ENCODE results near the gene NCOR1.

The NCOR1 gene

GRCh38 chr17:16081507-16082087, 133.7 kb downstream of the NCOR1 start:
- Histone ChIP-seq H3K27ac (no peak overlapping the region), H3K27me3 (no peaks in the 10 kb centered on the region), H3K4me3 (ENCODE audit: low read depth in 1 of 2, low read length in 1 of 2) (no peak overlapping the region), H3K4me1 (ENCODE audit: control insufficient read depth in 1 of 2, insufficient read depth in 1 of 2, low read depth in 1 of 2, low read length in 1 of 2) (peaks cover 0 to 4% of the 10 kb centered on the region in 2 experiments), H3K36me3 (peaks cover 55% of the 10 kb centered on the region), H3K9me3 (no peaks in the 10 kb centered on the region)
- no peak for TF ChIP-seq CTCF (IDR thresholded peaks at IDR 0.05)

GRCh38 chr17:16080366-16080765, 135.0 kb downstream of the NCOR1 start:
- Histone ChIP-seq H3K36me3 (peaks cover 55% of the 10 kb centered on the region), H3K4me1 (ENCODE audit: control insufficient read depth in 1 of 2, insufficient read depth in 1 of 2, low read depth in 1 of 2, low read length in 1 of 2) (peaks cover 0 to 4% of the 10 kb centered on the region in 2 experiments), H3K27ac (no peak overlapping the region), H3K27me3 (no peaks in the 10 kb centered on the region), H3K4me3 (ENCODE audit: low read depth in 1 of 2, low read length in 1 of 2) (no peak overlapping the region), H3K9me3 (no peaks in the 10 kb centered on the region)
- no peak for TF ChIP-seq CTCF (IDR thresholded peaks at IDR 0.05)

GRCh38 chr17:16075949-16076348, 139.4 kb downstream of the NCOR1 start:
- no peak for TF ChIP-seq CTCF (IDR thresholded peaks at IDR 0.05)
- no peaks in the 10 kb centered on the region for H3K9me3 ChIP-seq
- no peaks in the 10 kb centered on the region for H3K27me3 ChIP-seq
- H3K4me3 ChIP-seq (ENCODE audit: low read depth in 1 of 2, low read length in 1 of 2), result no peak overlapping the region
- H3K36me3 ChIP-seq, result peaks cover 93% of the 10 kb centered on the region
- no peaks in the 10 kb centered on the region for H3K4me1 ChIP-seq (ENCODE audit: control insufficient read depth in 1 of 2, insufficient read depth in 1 of 2, low read depth in 1 of 2, low read length in 1 of 2)
- H3K27ac ChIP-seq, result no peak overlapping the region

- peaks cover 98% of the 10 kb centered on the region for H3K36me3 ChIP-seq
- TF ChIP-seq CTCF (IDR thresholded peaks at IDR 0.05), result no peak
- no peaks in the 10 kb centered on the region for H3K9me3 ChIP-seq
- no peak overlapping the region for H3K4me3 ChIP-seq (ENCODE audit: low read depth in 1 of 2, low read length in 1 of 2)
- no peak overlapping the region for H3K27ac ChIP-seq
- no peaks in the 10 kb centered on the region for H3K4me1 ChIP-seq (ENCODE audit: control insufficient read depth in 1 of 2, insufficient read depth in 1 of 2, low read depth in 1 of 2, low read length in 1 of 2)
- H3K27me3 ChIP-seq, result no peaks in the 10 kb centered on the region
Observed at GRCh38 chr17:16074423-16074822, 140.9 kb downstream of the NCOR1 start.

DNA sequence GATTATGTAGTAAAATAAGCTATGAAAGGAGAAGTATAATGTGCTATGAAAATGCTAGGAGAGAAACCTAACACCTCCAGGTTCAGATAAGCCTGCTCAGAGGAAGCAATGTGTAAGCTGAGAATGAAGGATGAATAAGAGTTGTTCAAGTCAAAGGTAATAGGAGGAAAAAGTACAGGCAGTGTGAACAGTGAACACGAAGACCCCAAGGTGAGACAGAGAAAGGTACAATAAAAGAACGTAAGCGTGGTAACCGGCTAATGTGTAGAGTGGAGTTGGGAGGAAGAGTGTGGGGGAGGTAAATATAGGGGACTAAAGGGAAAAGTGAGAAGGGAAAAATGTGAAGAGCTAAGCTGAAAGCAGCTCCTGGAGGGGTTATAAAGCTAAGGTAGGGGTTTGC, 141.5 kb downstream of the NCOR1 start:
- Histone ChIP-seq H3K27ac (no peak overlapping the region), H3K4me1 (ENCODE audit: control insufficient read depth in 1 of 2, insufficient read depth in 1 of 2, low read depth in 1 of 2, low read length in 1 of 2) (no peaks in the 10 kb centered on the region), H3K27me3 (no peaks in the 10 kb centered on the region), H3K36me3 (peaks cover 98% of the 10 kb centered on the region), H3K9me3 (no peaks in the 10 kb centered on the region), H3K4me3 (ENCODE audit: low read depth in 1 of 2, low read length in 1 of 2) (no peak overlapping the region)
- no peak for TF ChIP-seq CTCF (IDR thresholded peaks at IDR 0.05)

DNA sequence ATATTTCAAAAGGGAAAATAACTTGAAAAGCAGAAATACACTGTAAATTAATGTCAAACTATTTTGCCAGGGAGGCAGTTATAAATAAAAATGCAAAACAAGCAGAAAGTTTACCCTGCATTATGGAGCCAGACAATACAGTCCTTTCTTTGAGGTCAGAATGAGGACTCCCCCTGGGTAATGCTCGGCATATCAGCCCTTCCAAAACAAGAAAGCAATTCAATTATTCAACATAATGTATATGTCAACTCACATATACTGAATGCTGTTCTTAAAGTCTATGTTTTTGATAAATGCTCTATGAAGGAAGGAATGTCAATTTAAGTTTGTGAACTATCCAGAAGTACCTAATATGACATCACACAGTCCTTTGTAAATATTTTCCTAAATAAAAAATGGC, 143.3 kb downstream of the NCOR1 start:
- Histone ChIP-seq H3K4me3 (ENCODE audit: low read depth in 1 of 2, low read length in 1 of 2) (no peak overlapping the region), H3K36me3 (peaks cover 98% of the 10 kb centered on the region), H3K4me1 (ENCODE audit: control insufficient read depth in 1 of 2, insufficient read depth in 1 of 2, low read depth in 1 of 2, low read length in 1 of 2) (no peaks in the 10 kb centered on the region), H3K9me3 (no peaks in the 10 kb centered on the region), H3K27ac (no peak overlapping the region), H3K27me3 (no peaks in the 10 kb centered on the region)
- TF ChIP-seq CTCF (IDR thresholded peaks at IDR 0.05), result no peak
